Medulla oblongata (tissue), 1 donor: Measurements from ENCODE around the gene MLXIP.
A peak's percentile ranks its signal among the peaks of the same experiment; 100 is the strongest.

Experiments
- DNase-seq: peaks from one replicate; pipeline ENCODE4 v3.0.0-alpha.2; 2015; ENCODE audit errors: extremely low spot score

Gene MLXIP

DNA sequence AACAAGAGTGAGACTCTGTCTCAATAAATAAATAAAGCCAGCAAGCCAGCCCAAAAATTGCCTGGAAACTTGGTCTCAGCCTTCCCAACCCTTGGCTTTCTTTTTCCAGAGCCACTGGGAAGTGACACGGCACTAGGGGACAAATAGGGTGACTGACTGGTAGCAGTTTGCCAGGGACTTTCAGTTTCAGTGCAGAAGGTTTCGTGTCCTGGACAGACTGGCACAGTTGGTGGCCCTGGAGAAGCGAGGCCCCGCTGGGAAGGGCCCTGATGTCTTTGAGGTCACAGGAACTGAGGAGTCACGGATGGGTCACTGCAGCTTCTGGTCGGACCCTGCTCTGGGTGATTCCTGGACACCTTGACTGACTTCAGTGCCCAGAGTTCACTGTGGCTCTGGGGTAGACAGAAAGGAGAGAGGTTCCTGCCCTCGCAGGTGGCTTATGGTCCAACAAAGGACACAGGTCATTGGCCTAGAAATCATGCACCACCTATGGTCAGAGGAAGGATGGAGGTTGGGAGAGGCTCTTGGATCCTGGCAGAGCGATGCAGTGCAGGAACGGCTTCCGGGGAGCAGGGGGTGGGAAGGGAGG lies 107.0 kb downstream of the MLXIP start:
- no peak for DNase-seq

GRCh38 chr12:122187466-122187865 lies 108.9 kb downstream of the MLXIP start:
- no peak for DNase-seq

DNA sequence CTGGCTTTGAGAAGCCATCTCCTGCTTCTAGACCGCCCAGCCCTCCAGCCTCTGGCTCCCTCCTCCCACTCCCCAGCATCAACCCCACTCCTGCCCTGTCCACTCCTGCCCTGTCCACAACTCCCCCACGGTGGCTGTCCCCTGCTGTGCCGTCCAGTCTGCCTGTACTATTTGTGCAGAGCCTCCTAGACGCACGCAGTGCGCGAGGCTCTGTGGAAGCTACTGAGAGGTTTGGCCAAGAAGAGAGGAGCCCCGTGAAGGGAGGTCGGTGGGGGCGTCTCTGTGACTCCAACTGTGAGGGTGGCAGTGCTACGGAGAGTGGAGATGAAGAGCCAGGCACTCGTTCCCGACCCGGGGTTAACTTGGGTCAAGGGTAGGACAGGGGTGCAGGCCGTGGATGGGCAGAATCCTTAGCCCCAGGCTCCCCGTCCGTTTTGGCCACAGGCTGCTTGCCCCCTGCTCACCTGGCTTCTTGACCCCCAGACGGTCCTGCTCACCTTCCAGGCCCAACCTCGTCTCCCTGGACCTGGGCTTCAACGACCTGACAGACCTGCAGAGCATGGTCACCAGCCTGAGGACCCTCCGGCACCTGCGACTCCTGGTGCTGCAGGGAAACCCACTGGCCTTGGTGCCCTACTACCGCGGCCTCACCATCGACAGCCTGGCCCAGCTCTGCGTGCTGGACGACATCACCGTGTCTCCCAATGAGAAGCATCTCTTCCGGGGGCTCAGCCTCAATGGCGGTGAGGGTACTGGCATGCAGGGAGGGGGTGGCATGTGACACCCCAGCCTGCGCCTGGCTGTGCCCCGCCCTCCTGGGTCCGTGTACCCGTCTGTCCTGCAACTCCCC lies 111.3 kb downstream of the MLXIP start:
- no peak for DNase-seq

DNA sequence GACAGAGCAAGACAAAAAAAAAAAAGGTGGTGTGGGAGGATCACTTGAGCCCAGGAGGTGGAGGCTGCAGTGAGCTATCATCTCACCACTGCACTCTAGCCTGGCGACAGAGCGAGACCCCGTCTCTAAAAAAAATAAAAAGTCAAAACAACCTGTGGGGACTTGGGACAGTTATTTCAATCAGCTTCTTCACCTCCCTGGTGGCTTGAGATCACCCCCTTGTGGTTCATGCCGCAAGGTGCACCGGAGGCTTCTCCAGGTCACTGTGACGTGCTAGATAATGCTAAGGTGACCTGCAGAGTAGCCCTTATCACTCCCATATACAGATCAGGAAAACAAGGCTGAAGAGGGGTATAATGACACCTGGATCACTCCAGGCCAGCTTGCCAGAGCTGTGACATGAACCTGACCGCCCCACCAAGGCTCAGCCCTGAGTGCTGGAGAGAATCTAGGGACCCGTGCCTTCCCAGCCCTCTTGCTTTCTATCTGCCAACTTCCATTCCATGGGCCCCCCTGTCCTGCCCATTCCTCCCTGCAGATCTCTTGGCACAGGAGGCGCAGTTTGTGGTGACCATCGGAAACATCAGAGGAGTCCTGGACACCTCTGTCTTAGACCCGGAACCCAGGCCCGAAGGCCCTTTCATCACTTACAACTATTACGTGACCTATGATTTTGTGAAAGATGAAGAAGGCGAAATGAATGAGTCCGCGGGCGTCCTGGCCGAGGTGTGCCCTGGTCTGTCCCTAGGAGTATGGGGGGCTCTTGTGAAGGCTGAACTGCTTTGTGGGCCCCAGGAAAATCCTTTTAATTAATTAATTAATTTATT lies 112.5 kb downstream of the MLXIP start:
- DNase-seq = peak; percentile 32

DNA sequence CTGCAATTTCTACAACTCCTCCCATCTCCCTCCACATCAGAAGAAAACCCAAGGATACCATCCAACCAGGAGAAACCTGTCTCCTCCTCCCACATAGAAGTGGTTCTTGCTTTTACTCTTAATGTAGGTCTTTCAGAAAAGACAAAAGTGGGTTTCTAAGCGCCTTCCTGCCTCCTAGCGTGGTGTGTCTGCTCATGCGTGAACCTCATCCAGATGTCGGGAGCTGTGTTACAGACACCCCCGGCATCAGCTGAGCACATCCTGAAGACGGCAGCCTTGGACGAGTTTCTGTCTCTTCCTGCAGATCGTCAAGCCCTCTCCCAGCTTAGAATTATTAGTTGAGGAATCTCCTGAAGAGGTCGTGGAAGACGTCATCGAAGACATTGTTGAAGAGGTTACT lies 113.9 kb downstream of the MLXIP start:
- DNase-seq = no peak

DNA sequence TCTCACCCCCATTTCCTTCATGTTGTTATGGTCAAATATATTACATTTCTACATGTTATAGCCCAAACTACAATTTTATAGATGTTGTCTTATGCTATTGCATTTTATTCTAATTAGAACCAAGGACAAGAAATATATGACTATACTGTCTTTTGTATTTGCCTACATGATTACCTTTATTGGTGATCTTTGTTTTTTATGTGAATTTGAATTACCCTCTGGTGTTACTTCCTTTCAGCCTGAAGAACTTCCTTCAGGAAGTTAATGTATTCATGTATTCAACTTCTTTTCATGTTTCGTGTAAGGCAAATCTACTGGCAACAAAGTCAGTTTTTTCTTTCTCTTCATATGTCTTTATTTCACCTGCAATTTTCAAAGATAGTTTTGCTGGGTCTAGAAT lies 116.2 kb downstream of the MLXIP start:
- DNase-seq = no peak

DNA sequence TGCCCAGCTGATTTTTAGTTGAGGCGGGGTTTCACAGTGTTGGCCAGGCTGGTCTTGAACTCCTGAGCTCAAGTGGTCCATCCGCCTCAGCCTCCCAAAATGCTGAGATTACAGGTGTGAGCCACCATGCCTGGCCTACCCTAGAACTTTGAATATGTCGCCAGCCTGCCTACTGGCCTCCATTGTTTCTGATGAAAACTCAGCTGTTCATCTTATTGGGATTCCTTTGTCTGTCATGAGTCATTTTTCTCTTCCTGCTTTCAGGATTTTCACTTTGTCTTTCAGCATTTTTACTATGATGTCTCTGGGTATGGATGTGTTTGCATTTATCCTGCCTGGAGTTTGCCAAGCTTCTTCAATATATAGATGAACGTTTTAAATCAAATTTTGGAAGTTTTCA lies 116.8 kb downstream of the MLXIP start:
- no peak for DNase-seq
